Osteoblast (primary cell): Measurements from ENCODE around the gene COG6. TPM values are rescaled to one million over a fixed set of nuclear protein-coding genes. Genes with fewer than 3 reads are reported as not detected.

Source experiments
- DNase-seq: peaks from one replicate; pipeline ENCODE4 v3.0.0; 2011; ENCODE audit warnings: low spot score, mixed read lengths; ENCODE audit not compliant: insufficient read length; ENCODE audit errors: missing footprints
- H2AFZ ChIP-seq: 2 replicates; pipeline ENCODE4 v1.6.0; 2011; ENCODE audit warnings: mild to moderate bottlenecking, low read length
- H3K27ac ChIP-seq: 2 replicates; pipeline ENCODE4 v1.5.1; 2011; ENCODE audit warnings: mild to moderate bottlenecking, low read depth, low read length, moderate library complexity
- H3K27me3 ChIP-seq: 2 replicates; pipeline ENCODE4 v1.6.0; 2012; ENCODE audit warnings: mild to moderate bottlenecking, control low read depth, inconsistent platforms, low read length, moderate library complexity; ENCODE audit not compliant: insufficient read depth
- H3K36me3 ChIP-seq: 2 replicates; pipeline ENCODE4 v1.5.1; 2011; ENCODE audit warnings: mild to moderate bottlenecking, low read length, control low read depth, moderate library complexity; ENCODE audit not compliant: insufficient read depth
- H3K4me1 ChIP-seq: 2 replicates; pipeline ENCODE4 v1.5.1; 2011; ENCODE audit warnings: mild to moderate bottlenecking, low read length, control low read depth, moderate library complexity; ENCODE audit not compliant: insufficient read depth
- H3K4me2 ChIP-seq: 2 replicates; pipeline ENCODE4 v1.6.0; 2011; ENCODE audit warnings: mild to moderate bottlenecking, low read length; ENCODE audit not compliant: insufficient read depth
- H3K4me3 ChIP-seq: fragments of 200-600 bp; sonication (generic); 3 replicates; pipeline ENCODE4 v1.5.1; 2012; ENCODE audit warnings: mild to moderate bottlenecking, low read length, inconsistent platforms; ENCODE audit not compliant: insufficient read depth
- H3K79me2 ChIP-seq: 2 replicates; pipeline ENCODE4 v1.6.0; 2012; ENCODE audit warnings: mild to moderate bottlenecking, low read length, control low read depth, inconsistent platforms; ENCODE audit not compliant: insufficient read depth
- H3K9me3 ChIP-seq: 2 replicates; pipeline ENCODE4 v1.5.1; 2011; ENCODE audit warnings: low read depth, low read length, control low read depth
- H4K20me1 ChIP-seq: 2 replicates; pipeline ENCODE4 v1.6.0; 2012; ENCODE audit warnings: mild to moderate bottlenecking, low read length, control low read depth; ENCODE audit not compliant: insufficient read depth
- CTCF ChIP-seq: IDR thresholded peaks from 2 replicates; pipeline ENCODE4 v1.5.1; 2011; ENCODE audit warnings: mild to moderate bottlenecking, low read depth, low read length, moderate library complexity; ENCODE audit errors: extremely low read depth
- total RNA-seq: library from RNA; depleted of rRNA; stranded (reverse); fragments of >200 nt; gene quantifications from 2 replicates; pipeline ENCODE4 v1.2.3, GENCODE V29; 2012

The COG6 gene
- total RNA-seq, 1 donor: 36.2 TPM

- Histone ChIP-seq H3K27ac (no peak overlapping the region), H3K4me2 (no peak overlapping the region), H3K9me3 (no peaks in the 10 kb centered on the region), H3K36me3 (peaks cover 39% of the 10 kb centered on the region), H3K4me1 (peaks cover 2% of the 10 kb centered on the region), H2AFZ (no peak overlapping the region), H3K27me3 (no peaks in the 10 kb centered on the region), H4K20me1 (peaks cover 3% of the 10 kb centered on the region), H3K79me2 (peaks cover 8% of the 10 kb centered on the region), H3K4me3 (no peak overlapping the region)
- no peak for DNase-seq
- no peak for TF ChIP-seq CTCF
Observed at GRCh38 chr13:39663958-39664357, 8.5 kb downstream of the COG6 start.

DNA sequence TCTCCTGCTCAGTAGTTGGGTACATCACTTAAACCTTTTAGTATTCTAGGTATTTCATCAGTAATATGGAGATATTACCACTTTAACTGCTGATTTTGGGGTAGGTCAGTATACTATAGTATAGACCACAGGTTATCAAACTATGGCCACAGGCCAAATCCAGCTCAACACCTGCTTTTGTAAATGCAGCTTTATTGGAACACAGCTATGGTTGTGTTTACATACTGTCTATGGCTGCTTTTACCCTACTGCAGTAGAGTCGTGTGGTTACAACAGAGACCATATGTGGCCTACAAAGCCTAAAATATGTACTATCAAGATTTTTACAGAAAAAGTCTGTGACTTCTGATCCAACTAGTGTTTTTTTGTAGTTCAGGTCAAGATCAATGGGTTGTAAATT is 10.3 kb downstream of the COG6 start:
- no peak overlapping the region for H3K4me2 ChIP-seq
- no peaks in the 10 kb centered on the region for H3K9me3 ChIP-seq
- DNase-seq: no peak
- H4K20me1 ChIP-seq: no peaks in the 10 kb centered on the region
- no peak overlapping the region for H2AFZ ChIP-seq
- no peak overlapping the region for H3K4me3 ChIP-seq
- no peaks in the 10 kb centered on the region for H3K79me2 ChIP-seq
- no peaks in the 10 kb centered on the region for H3K27me3 ChIP-seq
- no peak overlapping the region for H3K27ac ChIP-seq
- peaks cover 2% of the 10 kb centered on the region for H3K4me1 ChIP-seq
- peaks cover 31% of the 10 kb centered on the region for H3K36me3 ChIP-seq
- TF ChIP-seq CTCF: no peak

- Histone ChIP-seq H3K9me3 (no peaks in the 10 kb centered on the region), H3K27ac (no peak overlapping the region), H3K4me2 (no peak overlapping the region), H2AFZ (no peak overlapping the region), H3K36me3 (peaks cover 20% of the 10 kb centered on the region), H3K4me3 (no peak overlapping the region), H4K20me1 (no peaks in the 10 kb centered on the region), H3K79me2 (no peaks in the 10 kb centered on the region), H3K4me1 (no peaks in the 10 kb centered on the region), H3K27me3 (no peaks in the 10 kb centered on the region)
- DNase-seq: no peak
- TF ChIP-seq CTCF: no peak
Observed at GRCh38 chr13:39670445-39670844, 15.0 kb downstream of the COG6 start.

GRCh38 chr13:39672378-39673132 is 17.1 kb downstream of the COG6 start:
- Histone ChIP-seq H2AFZ (no peak overlapping the region), H3K27ac (no peak overlapping the region), H3K4me1 (peaks cover 4% of the 10 kb centered on the region), H3K36me3 (peaks cover 6% of the 10 kb centered on the region), H3K4me3 (no peak overlapping the region), H4K20me1 (no peaks in the 10 kb centered on the region), H3K4me2 (no peak overlapping the region), H3K27me3 (no peaks in the 10 kb centered on the region), H3K9me3 (no peaks in the 10 kb centered on the region), H3K79me2 (no peaks in the 10 kb centered on the region)
- TF ChIP-seq CTCF: no peak
- no peak for DNase-seq
